ENCODE data around the gene DMXL2. TPM values are rescaled to one million over a fixed set of nuclear protein-coding genes. Genes with fewer than 3 reads are reported as not detected.
A peak's percentile ranks its signal among the peaks of the same experiment; 100 is the strongest.

DMXL2 gene
- 18.3 TPM for polyA plus RNA-seq (2013, experiment 1 of 2)
- polyA plus RNA-seq (2013, experiment 2 of 2), result 19.5 TPM

GRCh38 chr15:51622604-51623370, at the start of gene DMXL2:
TSS of gene DMXL2 (minus strand) at chr15:51622771. CDS start at chr15:51622545, 226 bp downstream.
- peak within 1 kb of the TSS; percentile 13 for H2AK5ac ChIP-seq (ENCODE audit: low read depth, low read length)
- H3K79me1 ChIP-seq (ENCODE audit: low read depth, low read length), result peaks cover 8% of the 10 kb centered on the region
- peak within 1 kb of the TSS; percentile 86 for H3K14ac ChIP-seq (ENCODE audit: low read length)
- DNase-seq (ENCODE audit: low spot score), result peak; percentile 89
- H4K91ac ChIP-seq (ENCODE audit: low read depth, low read length, poor library complexity), result no peak within 1 kb of the TSS
- peak within 1 kb of the TSS; percentile 41 for H2BK120ac ChIP-seq (ENCODE audit: low read depth, low read length)
- H3K9me3 ChIP-seq (replicated peaks in 1 of 2; ENCODE audit: control insufficient read depth in 2 of 2, insufficient read depth in 1 of 2, low read depth in 1 of 2, low read length in 2 of 2), result no peaks in the 10 kb centered on the region
- H3K4me2 ChIP-seq (ENCODE audit: insufficient read depth, low read length, poor library complexity, severe bottlenecking), result peak within 1 kb of the TSS; percentile 71
- peak within 1 kb of the TSS; percentile 98 for H3K23ac ChIP-seq (ENCODE audit: low read depth, low read length, poor library complexity)
- H2BK15ac ChIP-seq (ENCODE audit: low read length), result peak within 1 kb of the TSS; percentile 56
- peak within 1 kb of the TSS; percentile 96 for H3K9ac ChIP-seq (ENCODE audit: low read depth, low read length, poor library complexity)
- no CpG with 5 or more reads among the region's 83 CpGs for WGBS, 2 donors (ENCODE audit: extremely low coverage in 2 of 2, insufficient read length in 2 of 2, insufficient replicate concordance in 1 of 2)
- H3K27ac ChIP-seq (replicated peaks; ENCODE audit: low read length), result peak within 1 kb of the TSS; percentile 89
- H3K4me1 ChIP-seq (ENCODE audit: control insufficient read depth in 2 of 2, insufficient read depth in 1 of 2, low read depth in 1 of 2, low read length in 2 of 2), result peaks cover 0 to 4% of the 10 kb centered on the region in 2 donors
- no peak within 1 kb of the TSS for H2BK12ac ChIP-seq (ENCODE audit: low read length)
- H3K4me3 ChIP-seq (ENCODE audit: low read length in 2 of 2), result peak within 1 kb of the TSS; percentile 93 to 97
- no peaks in the 10 kb centered on the region for H3K36me3 ChIP-seq (replicated peaks in 1 of 2; ENCODE audit: control insufficient read depth in 2 of 2, insufficient read depth in 2 of 2, low read length in 2 of 2)
- no peak within 1 kb of the TSS for H4K8ac ChIP-seq (ENCODE audit: low read depth, low read length)
- peak within 1 kb of the TSS; percentile 10 for H3K4ac ChIP-seq (ENCODE audit: low read length)
- H3K18ac ChIP-seq (ENCODE audit: low read length), result peak within 1 kb of the TSS; percentile 95
- H2BK5ac ChIP-seq (ENCODE audit: low read length), result peak within 1 kb of the TSS; percentile 93
- peak within 1 kb of the TSS; percentile 99 for H2AFZ ChIP-seq (ENCODE audit: low read length)
- peaks cover 0 to 16% (median 0%) of the 10 kb centered on the region in 3 experiments for H3K27me3 ChIP-seq (ENCODE audit: control insufficient read depth in 3 of 3, insufficient read depth in 3 of 3, low read depth in 1 of 3, low read length in 3 of 3)

GRCh38 chr15:51672155-51672687, 49.6 kb upstream of the DMXL2 start:
- Histone ChIP-seq H3K23ac (ENCODE audit: low read depth, low read length, poor library complexity) (no peak overlapping the region), H2BK12ac (ENCODE audit: low read length) (no peak overlapping the region), H2BK15ac (ENCODE audit: low read length) (no peak overlapping the region), H4K8ac (ENCODE audit: low read depth, low read length) (no peak overlapping the region), H2BK5ac (ENCODE audit: low read length) (no peak overlapping the region), H3K4me1 (ENCODE audit: control insufficient read depth in 2 of 2, insufficient read depth in 1 of 2, low read depth in 1 of 2, low read length in 2 of 2) (peaks cover 2% of the 10 kb centered on the region in 2 donors), H3K14ac (ENCODE audit: low read length) (no peak overlapping the region), H2AFZ (ENCODE audit: low read length) (no peak overlapping the region), H3K36me3 (replicated peaks in 1 of 2; ENCODE audit: control insufficient read depth in 2 of 2, insufficient read depth in 2 of 2, low read length in 2 of 2) (no peaks in the 10 kb centered on the region), H3K27me3 (ENCODE audit: control insufficient read depth in 3 of 3, insufficient read depth in 3 of 3, low read depth in 1 of 3, low read length in 3 of 3) (peaks cover 0 to 6% (median 0%) of the 10 kb centered on the region in 3 experiments), H3K9ac (ENCODE audit: low read depth, low read length, poor library complexity) (no peak overlapping the region), H2BK120ac (ENCODE audit: low read depth, low read length) (no peak overlapping the region), H4K91ac (ENCODE audit: low read depth, low read length, poor library complexity) (no peak overlapping the region), H3K4me2 (ENCODE audit: insufficient read depth, low read length, poor library complexity, severe bottlenecking) (no peak overlapping the region), H3K4ac (ENCODE audit: low read length) (no peak overlapping the region), H3K9me3 (replicated peaks in 1 of 2; ENCODE audit: control insufficient read depth in 2 of 2, insufficient read depth in 1 of 2, low read depth in 1 of 2, low read length in 2 of 2) (no peaks in the 10 kb centered on the region), H3K4me3 (ENCODE audit: low read length in 2 of 2) (no peak overlapping the region), H3K79me1 (ENCODE audit: low read depth, low read length) (no peaks in the 10 kb centered on the region), H3K27ac (replicated peaks; ENCODE audit: low read length) (peak overlapping the region; percentile 8), H3K18ac (ENCODE audit: low read length) (peak overlapping the region; percentile 69), H2AK5ac (ENCODE audit: low read depth, low read length) (no peak overlapping the region)
- no CpG with 5 or more reads among the region's 9 CpGs for WGBS, 2 donors (ENCODE audit: extremely low coverage in 2 of 2, insufficient read length in 2 of 2, insufficient replicate concordance in 1 of 2)
- peak; percentile 6 for DNase-seq (ENCODE audit: low spot score)

- no CpG with 5 or more reads among the region's 2 CpGs for WGBS, 2 donors (ENCODE audit: extremely low coverage in 2 of 2, insufficient read length in 2 of 2, insufficient replicate concordance in 1 of 2)
- Histone ChIP-seq H3K4me2 (ENCODE audit: insufficient read depth, low read length, poor library complexity, severe bottlenecking) (no peak overlapping the region), H3K9me3 (replicated peaks in 1 of 2; ENCODE audit: control insufficient read depth in 2 of 2, insufficient read depth in 1 of 2, low read depth in 1 of 2, low read length in 2 of 2) (no peaks in the 10 kb centered on the region), H2BK120ac (ENCODE audit: low read depth, low read length) (no peak overlapping the region), H3K18ac (ENCODE audit: low read length) (no peak overlapping the region), H3K9ac (ENCODE audit: low read depth, low read length, poor library complexity) (no peak overlapping the region), H4K8ac (ENCODE audit: low read depth, low read length) (no peak overlapping the region), H3K4ac (ENCODE audit: low read length) (no peak overlapping the region), H3K4me3 (ENCODE audit: low read length in 2 of 2) (no peak overlapping the region), H3K14ac (ENCODE audit: low read length) (no peak overlapping the region), H3K36me3 (replicated peaks in 1 of 2; ENCODE audit: control insufficient read depth in 2 of 2, insufficient read depth in 2 of 2, low read length in 2 of 2) (no peaks in the 10 kb centered on the region), H4K91ac (ENCODE audit: low read depth, low read length, poor library complexity) (no peak overlapping the region), H2BK12ac (ENCODE audit: low read length) (no peak overlapping the region), H3K79me1 (ENCODE audit: low read depth, low read length) (no peaks in the 10 kb centered on the region), H2BK15ac (ENCODE audit: low read length) (no peak overlapping the region), H3K4me1 (ENCODE audit: control insufficient read depth in 2 of 2, insufficient read depth in 1 of 2, low read depth in 1 of 2, low read length in 2 of 2) (peaks cover 2% of the 10 kb centered on the region in 2 donors), H2AFZ (ENCODE audit: low read length) (no peak overlapping the region), H2BK5ac (ENCODE audit: low read length) (no peak overlapping the region), H2AK5ac (ENCODE audit: low read depth, low read length) (no peak overlapping the region), H3K23ac (ENCODE audit: low read depth, low read length, poor library complexity) (no peak overlapping the region), H3K27me3 (ENCODE audit: control insufficient read depth in 3 of 3, insufficient read depth in 3 of 3, low read depth in 1 of 3, low read length in 3 of 3) (no peaks in the 10 kb centered on the region), H3K27ac (replicated peaks; ENCODE audit: low read length) (no peak overlapping the region)
- DNase-seq (ENCODE audit: low spot score), result no peak
Measured at GRCh38 chr15:51669381-51669780, 46.8 kb upstream of the DMXL2 start.

- H3K4me3 ChIP-seq (ENCODE audit: low read length in 2 of 2), result no peak overlapping the region
- no peaks in the 10 kb centered on the region for H3K79me1 ChIP-seq (ENCODE audit: low read depth, low read length)
- H4K91ac ChIP-seq (ENCODE audit: low read depth, low read length, poor library complexity), result no peak overlapping the region
- no peak overlapping the region for H3K9ac ChIP-seq (ENCODE audit: low read depth, low read length, poor library complexity)
- no peak overlapping the region for H3K23ac ChIP-seq (ENCODE audit: low read depth, low read length, poor library complexity)
- H3K27me3 ChIP-seq (ENCODE audit: control insufficient read depth in 3 of 3, insufficient read depth in 3 of 3, low read depth in 1 of 3, low read length in 3 of 3), result no peaks in the 10 kb centered on the region
- H3K14ac ChIP-seq (ENCODE audit: low read length), result no peak overlapping the region
- no peak overlapping the region for H3K18ac ChIP-seq (ENCODE audit: low read length)
- no CpG with 5 or more reads among the region's 5 CpGs for WGBS, 2 donors (ENCODE audit: extremely low coverage in 2 of 2, insufficient read length in 2 of 2, insufficient replicate concordance in 1 of 2)
- H2BK12ac ChIP-seq (ENCODE audit: low read length), result no peak overlapping the region
- peaks cover 2% of the 10 kb centered on the region in 2 donors for H3K4me1 ChIP-seq (ENCODE audit: control insufficient read depth in 2 of 2, insufficient read depth in 1 of 2, low read depth in 1 of 2, low read length in 2 of 2)
- no peaks in the 10 kb centered on the region for H3K36me3 ChIP-seq (replicated peaks in 1 of 2; ENCODE audit: control insufficient read depth in 2 of 2, insufficient read depth in 2 of 2, low read length in 2 of 2)
- no peaks in the 10 kb centered on the region for H3K9me3 ChIP-seq (replicated peaks in 1 of 2; ENCODE audit: control insufficient read depth in 2 of 2, insufficient read depth in 1 of 2, low read depth in 1 of 2, low read length in 2 of 2)
- no peak overlapping the region for H2AK5ac ChIP-seq (ENCODE audit: low read depth, low read length)
- H2AFZ ChIP-seq (ENCODE audit: low read length), result no peak overlapping the region
- H3K27ac ChIP-seq (replicated peaks; ENCODE audit: low read length), result no peak overlapping the region
- H4K8ac ChIP-seq (ENCODE audit: low read depth, low read length), result no peak overlapping the region
- no peak for DNase-seq (ENCODE audit: low spot score)
- H2BK120ac ChIP-seq (ENCODE audit: low read depth, low read length), result no peak overlapping the region
- no peak overlapping the region for H3K4ac ChIP-seq (ENCODE audit: low read length)
- no peak overlapping the region for H2BK15ac ChIP-seq (ENCODE audit: low read length)
- no peak overlapping the region for H3K4me2 ChIP-seq (ENCODE audit: insufficient read depth, low read length, poor library complexity, severe bottlenecking)
- H2BK5ac ChIP-seq (ENCODE audit: low read length), result no peak overlapping the region
Measured at GRCh38 chr15:51668446-51668845, 45.9 kb upstream of the DMXL2 start.
